ENCODE data around the gene TPRA1. TPM values are rescaled to one million over a fixed set of nuclear protein-coding genes. Genes with fewer than 3 reads are reported as not detected.
"Not testable (repeated sequence)": the region's sequence is repeated elsewhere in the genome, so short reads cannot be mapped to it uniquely, and the experiment has no call there.

Gene TPRA1
- total RNA-seq, 1 experiment from 2014 or later = 26.1 TPM

GRCh38 chr3:127616836-127617605, 26.5 kb upstream of the TPRA1 start:
- no peak for DNase-seq (ENCODE audit: low read depth)

GRCh38 chr3:127615631-127616305, 25.2 kb upstream of the TPRA1 start:
- no peak for DNase-seq (ENCODE audit: low read depth)

DNA sequence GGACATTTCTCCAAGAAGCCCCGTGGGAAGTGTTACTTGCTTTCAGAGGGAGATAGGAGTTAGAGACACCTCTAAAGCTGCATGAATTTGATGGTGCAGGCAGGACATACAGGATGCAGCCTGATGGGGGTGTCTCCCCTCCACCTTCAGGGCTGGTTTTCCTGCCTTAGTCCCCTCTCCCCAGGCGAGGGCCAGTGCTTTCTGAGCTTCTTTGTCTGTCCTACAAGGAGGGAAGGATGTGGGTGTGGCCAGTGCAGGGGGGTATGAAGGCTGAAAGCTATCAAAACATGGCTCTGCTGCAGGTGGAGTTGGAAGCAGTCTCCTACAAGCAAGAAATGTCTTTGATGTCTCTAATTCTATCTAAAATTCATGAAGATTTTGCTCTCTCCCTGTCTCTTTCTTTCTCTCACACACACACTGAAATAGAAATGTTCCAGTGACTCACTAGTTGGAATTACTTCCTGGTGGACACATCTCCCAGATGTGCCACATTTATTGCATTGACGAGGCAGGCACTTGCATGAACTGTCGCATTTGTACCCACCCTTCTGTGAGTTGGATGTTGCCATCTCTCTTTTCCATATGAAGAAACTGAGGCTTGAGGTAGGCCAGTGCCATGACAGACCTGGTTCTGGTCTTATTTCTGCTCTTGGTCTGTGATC, 24.5 kb upstream of the TPRA1 start:
- peak; percentile 24 for DNase-seq (ENCODE audit: low read depth)

DNA sequence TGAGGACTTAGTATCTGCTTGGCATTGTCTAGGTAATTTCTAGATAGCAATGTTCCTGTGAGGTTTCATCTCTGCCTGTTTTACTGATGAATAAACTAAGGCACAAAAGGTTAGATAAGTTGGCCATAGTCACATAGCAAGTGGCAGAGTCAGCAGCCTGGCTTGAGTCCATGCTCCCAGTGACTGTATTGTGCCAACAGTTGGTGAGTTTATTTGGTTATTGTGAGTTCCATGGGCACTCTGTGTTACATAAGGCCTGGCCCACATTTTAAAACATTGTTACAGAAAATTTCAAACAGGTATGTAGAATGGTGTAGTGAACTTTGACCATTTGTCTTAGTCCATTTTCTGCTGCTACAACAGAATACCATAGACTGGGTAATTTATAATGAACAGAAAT, 22.9 kb upstream of the TPRA1 start:
- no peak for DNase-seq (ENCODE audit: low read depth)

DNA sequence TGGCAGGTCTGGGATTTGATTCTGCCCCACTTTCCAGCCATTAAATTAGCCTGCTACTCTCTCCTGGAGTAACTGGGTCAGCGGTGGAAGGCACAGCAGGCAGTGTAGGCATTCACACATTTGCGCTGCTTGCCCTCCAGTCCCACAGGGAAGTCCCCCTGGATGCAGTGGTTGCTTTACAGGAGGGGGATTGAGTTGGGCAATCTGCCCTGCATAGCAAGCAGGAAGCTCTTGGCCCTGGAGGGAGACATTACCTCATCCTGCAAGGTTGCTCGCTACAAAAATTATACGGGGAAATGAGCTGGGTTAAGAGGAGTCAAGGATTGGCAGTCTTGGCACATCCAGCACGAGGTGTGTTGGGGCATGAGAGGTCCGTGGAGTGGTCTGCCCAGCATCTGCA, 22.4 kb upstream of the TPRA1 start:
- no peak for DNase-seq (ENCODE audit: low read depth)

GRCh38 chr3:127611251-127611650, 20.7 kb upstream of the TPRA1 start:
- no peak for DNase-seq (ENCODE audit: low read depth)

- no peak for DNase-seq (ENCODE audit: low read depth)
These were observed 19.6 kb upstream of the TPRA1 start for GRCh38 chr3:127610105-127610504.

DNA sequence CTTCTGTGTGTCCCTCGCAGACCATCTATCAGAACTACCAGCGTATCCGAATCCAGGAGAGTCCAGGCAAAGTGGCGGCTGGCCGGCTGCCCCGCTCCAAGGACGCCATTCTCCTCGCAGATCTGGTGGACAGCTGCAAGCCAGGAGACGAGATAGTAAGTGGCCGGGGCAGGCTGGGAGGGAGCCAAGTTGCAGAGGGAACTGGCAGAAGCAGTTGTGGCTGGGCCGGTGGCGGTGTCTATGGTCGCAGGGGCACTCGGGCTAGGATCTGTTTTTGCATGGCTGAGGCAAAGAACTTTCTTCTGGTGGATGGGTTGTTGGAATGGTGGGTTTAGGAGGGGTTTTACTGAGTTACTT, 17.8 kb upstream of the TPRA1 start:
- no peak for DNase-seq (ENCODE audit: low read depth)

DNA sequence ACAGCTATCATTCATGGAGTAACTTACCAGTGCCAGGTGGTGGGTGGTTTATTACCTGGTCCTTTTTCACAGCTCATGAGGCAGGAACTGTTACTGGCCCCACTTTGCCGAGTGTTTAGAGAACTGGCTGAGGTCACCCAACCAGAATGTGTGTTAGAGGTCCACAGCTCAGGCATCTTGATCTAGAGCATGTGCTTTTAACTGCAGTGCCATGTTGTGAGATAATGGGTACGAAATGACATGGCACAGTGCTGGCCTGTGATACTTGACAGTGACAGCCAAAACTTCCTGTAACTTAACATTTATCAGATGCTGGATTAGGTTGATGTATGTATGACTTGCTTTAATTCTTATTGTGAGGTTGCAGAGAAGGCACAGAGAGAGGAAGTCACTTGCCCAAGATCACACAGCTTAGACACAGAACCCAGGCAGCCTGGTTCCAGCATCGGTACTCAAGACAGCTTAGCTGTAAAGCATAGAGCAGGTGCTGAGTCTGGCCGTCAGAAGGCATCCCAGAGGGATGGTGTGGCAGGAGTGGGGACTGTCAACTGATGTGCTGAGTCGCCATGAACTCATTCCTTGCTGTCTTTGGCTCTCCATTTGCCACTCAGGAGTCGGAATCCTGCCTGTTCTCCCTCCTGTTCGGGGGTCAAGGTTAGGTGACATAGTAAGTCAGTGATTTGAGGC, 17.3 kb upstream of the TPRA1 start:
- no peak for DNase-seq (ENCODE audit: low read depth)

- no peak for DNase-seq (ENCODE audit: low read depth)
These were observed 16.6 kb upstream of the TPRA1 start for GRCh38 chr3:127606981-127607595.

GRCh38 chr3:127606086-127606805, 15.7 kb upstream of the TPRA1 start:
- DNase-seq (ENCODE audit: low read depth) = no peak

GRCh38 chr3:127605547-127605946, 15.0 kb upstream of the TPRA1 start:
- DNase-seq (ENCODE audit: low read depth) = not testable (repeated sequence)

GRCh38 chr3:127604546-127605165, 14.1 kb upstream of the TPRA1 start:
- DNase-seq (ENCODE audit: low read depth) = no peak

- no peak for DNase-seq (ENCODE audit: low read depth)
These were observed 13.5 kb upstream of the TPRA1 start for GRCh38 chr3:127604035-127604434.

- DNase-seq (ENCODE audit: low read depth) = no peak
These were observed 10.4 kb upstream of the TPRA1 start for GRCh38 chr3:127600749-127601456.

GRCh38 chr3:127598841-127599570, 8.5 kb upstream of the TPRA1 start:
- DNase-seq (ENCODE audit: low read depth) = no peak

DNA sequence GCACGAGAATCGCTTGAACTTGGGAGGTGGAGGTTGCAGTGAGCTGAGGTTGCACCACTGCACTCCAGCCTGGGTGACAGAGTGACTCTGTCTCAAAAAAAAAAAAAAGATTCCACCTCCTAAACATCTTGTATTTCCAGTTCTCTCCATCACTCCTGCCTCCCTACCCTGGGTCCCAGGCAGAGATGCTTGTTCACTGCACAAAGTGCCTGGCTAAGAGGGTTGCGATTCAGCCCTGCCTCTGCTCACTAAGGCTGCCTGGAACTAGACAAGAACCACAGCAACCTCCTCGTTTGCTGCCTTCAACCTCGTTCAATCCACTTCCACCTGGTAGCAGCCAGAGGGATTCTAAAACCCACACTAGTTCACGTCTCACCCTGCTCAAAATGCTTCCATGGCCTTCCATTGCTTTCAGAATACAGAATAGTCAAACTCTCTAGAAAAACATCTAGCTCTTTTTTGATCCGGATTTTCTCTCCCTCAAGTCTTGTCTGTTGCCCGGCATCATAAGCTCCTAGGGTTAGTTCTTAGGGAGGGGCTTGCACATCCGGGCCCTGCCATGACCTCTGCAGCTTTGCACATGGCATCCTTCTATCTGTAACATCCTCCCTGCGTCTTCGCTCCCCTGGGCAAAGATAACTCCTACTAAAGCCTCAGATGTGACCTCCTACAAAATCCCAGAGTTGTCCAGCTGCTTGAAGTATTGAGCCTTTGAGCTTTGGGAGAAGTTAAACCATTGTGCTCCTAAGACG, 6.7 kb upstream of the TPRA1 start:
- no peak for DNase-seq (ENCODE audit: low read depth)

DNA sequence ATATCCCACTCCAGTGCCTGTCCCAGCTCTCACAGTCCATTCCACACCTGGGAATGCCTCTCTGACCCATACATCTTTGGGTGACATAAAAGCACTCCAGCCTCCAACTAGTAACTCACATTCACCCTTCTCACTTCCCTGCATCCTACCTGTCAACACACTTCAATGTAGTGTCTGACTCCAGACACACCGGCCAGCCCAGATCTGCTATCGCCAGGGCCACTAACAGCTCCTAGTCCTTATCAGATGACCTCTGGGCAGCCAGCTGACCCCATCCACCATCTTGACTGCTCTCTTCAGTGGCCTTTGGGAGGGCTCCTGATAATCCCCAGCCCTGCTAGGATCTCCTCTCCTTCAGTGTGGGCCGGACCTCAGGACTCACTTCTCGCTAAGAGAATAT, 4.8 kb upstream of the TPRA1 start:
- DNase-seq (ENCODE audit: low read depth) = no peak

DNA sequence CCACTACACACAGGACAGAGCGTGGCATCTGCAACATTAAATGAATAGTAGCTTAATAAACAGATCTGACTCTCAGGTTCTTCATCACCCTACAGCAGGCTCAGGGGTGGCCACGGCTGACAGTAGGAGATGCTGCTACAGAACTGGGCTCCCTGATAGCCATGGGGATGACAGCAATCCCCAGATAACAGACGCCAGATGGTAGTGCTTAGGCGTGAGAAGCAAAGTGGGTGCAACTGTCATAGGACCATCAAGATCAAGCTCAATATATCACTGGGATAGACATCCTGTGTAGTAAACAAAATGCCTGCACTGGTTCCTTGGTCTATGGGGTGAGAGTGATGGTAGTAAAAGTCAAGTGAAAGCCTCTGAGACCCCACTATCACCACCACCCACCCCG, 2.6 kb upstream of the TPRA1 start:
- DNase-seq (ENCODE audit: low read depth) = no peak

Measured in RPMI7951 (cell line).